Activated CD8-positive, alpha-beta memory T cell treated with anti-CD3 and anti-CD28 coated beads for 4 hours (primary cell): ENCODE data around the gene CAPZA1.

Experiments
- DNase-seq, 2 donors: peaks; one replicate each; pipeline ENCODE4 v3.0.0-alpha.2; 2020; ENCODE audit warnings: low read depth in 2 of 2

Gene CAPZA1

GRCh38 chr1:112701227-112702066 lies 81.8 kb downstream of the CAPZA1 start:
- DNase-seq: no peak

- DNase-seq: no peak
These were observed 82.4 kb downstream of the CAPZA1 start for GRCh38 chr1:112702067-112702395.

DNA sequence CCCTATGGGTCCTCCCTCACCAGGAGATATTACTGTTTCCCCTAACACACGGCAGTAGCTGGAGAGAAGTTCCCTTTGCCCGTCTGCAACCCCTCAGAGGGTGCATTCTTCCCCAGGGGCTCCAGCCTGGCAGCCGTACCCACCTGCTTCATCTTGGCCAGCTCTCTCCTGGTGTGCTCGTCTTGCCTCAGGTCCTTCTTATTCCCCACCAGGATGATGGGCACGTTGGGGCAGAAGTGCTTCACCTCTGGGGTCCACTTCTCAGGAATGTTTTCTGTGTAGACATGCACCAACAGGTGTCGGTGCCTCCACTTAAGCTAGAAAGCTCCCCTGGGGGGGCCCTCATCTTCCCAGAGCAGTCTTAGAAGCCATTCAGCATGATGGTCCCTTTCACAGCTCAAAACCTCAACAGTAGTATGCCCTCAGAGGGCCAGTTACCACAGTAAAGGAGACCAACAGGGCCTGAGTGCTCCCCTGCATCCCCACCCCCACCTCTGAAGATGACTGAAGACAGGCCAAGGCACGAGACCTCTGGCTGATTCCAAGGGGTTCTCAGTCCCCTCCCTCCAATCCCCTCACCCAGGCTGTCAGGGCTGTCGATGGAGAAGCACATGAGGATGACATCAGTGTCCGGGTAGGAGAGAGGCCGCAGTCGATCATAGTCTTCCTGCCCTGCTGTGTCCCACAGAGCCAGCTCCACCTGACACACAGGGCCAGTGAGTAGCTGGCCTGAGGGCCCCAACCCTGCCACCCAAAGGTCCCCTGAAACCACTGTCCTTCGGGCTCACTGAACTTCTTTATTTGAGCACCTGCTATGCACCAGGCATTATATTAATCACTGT lies 83.0 kb downstream of the CAPZA1 start:
- DNase-seq: no peak

- DNase-seq: no peak
These were observed 84.1 kb downstream of the CAPZA1 start for GRCh38 chr1:112703706-112704105.

- DNase-seq: no peak
These were observed 84.8 kb downstream of the CAPZA1 start for GRCh38 chr1:112704391-112704933.

DNA sequence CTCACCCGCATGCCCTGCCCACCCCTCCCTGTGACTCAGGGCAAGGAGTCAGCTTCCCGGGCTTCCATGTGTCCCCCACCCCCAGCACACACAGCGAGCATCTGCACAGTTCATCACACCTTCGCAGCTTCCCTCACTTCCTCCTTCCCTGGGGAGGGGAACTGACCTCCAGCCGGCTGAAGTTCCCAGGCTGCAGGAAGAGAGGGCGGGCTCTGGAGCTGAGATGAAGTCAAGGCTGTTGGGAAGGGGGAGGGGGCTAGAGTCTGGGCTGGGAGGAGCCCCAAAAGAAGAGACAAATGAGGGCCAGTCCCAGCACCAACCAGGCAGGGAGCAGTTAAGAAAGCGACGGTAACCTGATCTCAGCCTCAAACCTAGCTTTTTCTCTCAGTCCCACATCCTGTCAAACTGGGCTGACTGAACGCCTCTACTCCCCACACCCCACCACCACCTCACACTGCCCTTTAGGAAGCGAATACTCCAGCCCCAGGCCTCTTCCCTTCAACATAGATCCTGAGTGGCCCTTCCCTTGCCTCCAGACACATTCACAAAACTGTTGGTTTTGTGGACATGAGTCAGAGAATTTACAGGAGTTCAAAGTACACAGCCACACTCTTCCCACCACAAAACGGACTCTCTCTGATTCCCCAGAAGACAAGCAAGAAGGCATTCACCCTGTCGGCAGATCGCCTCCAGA lies 85.4 kb downstream of the CAPZA1 start:
- DNase-seq: no peak

GRCh38 chr1:112706505-112707220 lies 87.0 kb downstream of the CAPZA1 start, which contains the start of gene RHOC:
TSS of gene RHOC (minus strand) at chr1:112707127. CDS start at chr1:112703799, 3,328 bp downstream.
- DNase-seq: no peak

- peak; percentile 31 to 35 for DNase-seq
These were observed 87.8 kb downstream of the CAPZA1 start for GRCh38 chr1:112707221-112708001.

GRCh38 chr1:112708002-112708448 lies 88.4 kb downstream of the CAPZA1 start:
- DNase-seq: no peak

- no peak for DNase-seq
These were observed 88.9 kb downstream of the CAPZA1 start for GRCh38 chr1:112708489-112708888.

- no peak for DNase-seq
These were observed 90.5 kb downstream of the CAPZA1 start for GRCh38 chr1:112710159-112710558.

DNA sequence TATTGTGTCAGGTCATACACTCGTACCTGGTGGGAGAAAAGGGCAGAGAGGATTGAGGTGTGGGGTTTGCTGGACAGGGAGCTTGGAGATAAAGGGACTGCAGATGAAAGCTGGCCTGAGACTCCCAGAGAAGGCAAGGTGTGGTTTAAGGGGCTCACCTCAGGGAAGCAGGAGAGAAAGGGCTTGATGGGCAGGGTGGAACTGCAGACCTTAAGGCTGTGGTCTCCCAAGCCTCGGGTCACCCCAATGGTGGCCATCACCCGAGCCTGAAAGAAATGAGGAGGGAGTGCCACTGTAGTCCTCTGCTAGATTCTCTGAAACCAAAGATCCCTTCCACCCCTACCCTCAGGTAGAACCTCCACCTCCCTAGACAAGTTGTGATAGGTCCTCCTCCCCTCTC lies 91.0 kb downstream of the CAPZA1 start:
- no peak for DNase-seq

DNA sequence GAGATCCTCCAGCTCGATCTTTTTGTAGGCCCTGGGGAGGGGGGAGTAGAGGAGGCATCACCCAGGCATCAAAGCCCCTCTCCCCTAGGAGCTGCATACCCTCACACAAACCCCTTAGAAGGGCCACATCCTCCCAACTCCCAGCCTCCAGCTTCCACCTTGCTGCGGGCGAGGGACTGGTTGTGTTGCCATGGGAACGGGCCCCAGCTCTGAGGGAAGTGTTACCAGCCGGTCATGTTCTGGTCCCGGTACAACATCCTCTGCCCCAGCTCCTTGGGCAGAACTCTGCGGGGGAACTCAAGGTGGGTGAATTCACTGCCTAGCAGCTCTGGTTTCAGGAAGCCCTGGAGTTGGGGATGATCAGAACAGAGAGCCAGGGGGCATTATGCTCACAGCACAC lies 91.4 kb downstream of the CAPZA1 start:
- no peak for DNase-seq

DNA sequence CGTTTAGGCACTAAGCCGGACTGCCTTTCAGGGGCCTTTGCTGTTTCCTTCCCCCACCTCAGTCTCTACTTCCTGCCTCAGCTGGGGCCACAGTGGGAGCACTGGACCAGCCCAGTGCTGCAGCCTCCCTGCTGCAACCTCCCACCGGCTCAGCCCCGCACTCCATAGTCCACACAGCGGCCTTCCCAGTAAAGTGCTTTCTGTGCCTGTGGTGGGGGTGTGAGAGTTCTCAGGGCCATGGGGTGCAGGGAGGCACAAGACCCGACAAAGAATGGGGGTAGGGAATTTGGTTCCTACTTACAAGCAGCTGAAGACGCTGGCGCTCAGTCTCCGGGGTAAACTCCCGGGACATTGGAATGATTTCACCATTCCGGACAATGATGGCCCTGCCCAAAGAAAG lies 92.0 kb downstream of the CAPZA1 start:
- no peak for DNase-seq

GRCh38 chr1:112712191-112712590 lies 92.6 kb downstream of the CAPZA1 start:
- DNase-seq: no peak

DNA sequence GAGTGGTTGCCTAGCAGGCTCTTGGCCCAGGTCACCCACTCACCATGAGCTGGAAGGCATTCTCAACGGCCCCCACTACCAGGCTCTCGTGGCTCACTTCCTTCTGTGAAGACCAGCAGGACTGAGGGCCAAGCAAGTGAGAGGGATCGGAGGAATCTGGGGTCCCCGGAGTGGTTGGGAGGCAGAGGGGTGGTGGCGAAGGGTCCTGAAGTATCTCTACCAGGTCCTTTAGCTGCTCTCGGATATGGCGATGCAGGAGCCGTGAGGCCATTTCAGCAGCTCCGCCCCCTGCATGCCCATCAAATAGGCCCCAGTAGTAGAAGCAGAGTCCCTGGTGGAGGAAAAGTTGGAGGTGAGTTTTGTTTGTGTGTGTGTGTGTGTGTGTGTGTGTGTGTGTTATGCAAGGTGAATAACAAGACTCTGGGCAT lies 93.1 kb downstream of the CAPZA1 start:
- DNase-seq: no peak

- no peak for DNase-seq
These were observed 94.1 kb downstream of the CAPZA1 start for GRCh38 chr1:112713466-112714312.

GRCh38 chr1:112714313-112715263 lies 95.0 kb downstream of the CAPZA1 start:
- DNase-seq: no peak
